NCI-H2227 (cell line): ENCODE data around the gene SRA1.
A peak's percentile ranks its signal among the peaks of the same experiment; 100 is the strongest.

Source experiments
- DNase-seq: peaks from one replicate; lab custom pipeline; 2025; ENCODE audit not compliant: unreplicated experiment; lab: John Stamatoyannopoulos, UW

Gene SRA1

DNA sequence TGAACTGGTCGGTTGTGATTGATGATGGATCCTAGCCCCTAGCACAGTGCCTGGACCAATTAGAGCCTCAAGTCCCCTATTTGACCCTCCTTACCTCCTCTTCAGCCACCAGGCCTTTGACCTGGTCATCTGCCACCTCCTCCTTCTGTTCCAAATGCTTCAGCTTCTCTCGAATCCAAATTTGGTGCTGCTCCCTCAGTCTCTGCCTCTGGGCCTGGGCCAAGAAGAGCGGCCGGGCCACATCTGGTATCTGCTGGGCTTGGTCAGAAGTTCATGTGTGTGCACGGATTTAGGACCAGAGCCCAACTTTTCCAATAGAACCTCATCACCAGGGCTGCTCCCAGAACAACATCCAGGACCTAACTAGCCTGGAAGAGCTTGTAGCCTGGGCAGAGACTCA lies 13.8 kb upstream of the SRA1 start:
- no peak for DNase-seq

DNA sequence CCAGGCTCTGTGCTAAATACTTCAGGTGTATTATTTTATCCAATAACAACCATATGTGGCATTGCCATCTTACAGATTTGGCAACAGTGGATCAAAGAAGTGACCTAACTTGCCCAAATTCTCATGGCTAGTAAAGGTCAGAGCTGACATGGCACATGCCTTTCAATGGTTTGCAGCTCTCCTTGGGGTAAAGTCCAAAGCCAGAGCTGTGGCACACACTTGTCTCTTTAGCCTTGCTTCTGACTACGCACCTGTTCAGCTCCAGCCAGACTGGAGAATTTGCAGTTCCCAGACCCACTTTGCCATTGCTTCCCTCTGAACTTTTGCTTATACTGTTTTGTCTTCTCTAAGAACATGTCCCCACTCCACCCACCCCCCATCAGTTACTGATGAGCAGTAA lies 13.2 kb upstream of the SRA1 start:
- DNase-seq = no peak

GRCh38 chr5:140570058-140570457 lies 12.8 kb upstream of the SRA1 start:
- DNase-seq = no peak

GRCh38 chr5:140569197-140569596 lies 11.9 kb upstream of the SRA1 start:
- no peak for DNase-seq

- no peak for DNase-seq
Observed at GRCh38 chr5:140568443-140569063, 11.3 kb upstream of the SRA1 start.

DNA sequence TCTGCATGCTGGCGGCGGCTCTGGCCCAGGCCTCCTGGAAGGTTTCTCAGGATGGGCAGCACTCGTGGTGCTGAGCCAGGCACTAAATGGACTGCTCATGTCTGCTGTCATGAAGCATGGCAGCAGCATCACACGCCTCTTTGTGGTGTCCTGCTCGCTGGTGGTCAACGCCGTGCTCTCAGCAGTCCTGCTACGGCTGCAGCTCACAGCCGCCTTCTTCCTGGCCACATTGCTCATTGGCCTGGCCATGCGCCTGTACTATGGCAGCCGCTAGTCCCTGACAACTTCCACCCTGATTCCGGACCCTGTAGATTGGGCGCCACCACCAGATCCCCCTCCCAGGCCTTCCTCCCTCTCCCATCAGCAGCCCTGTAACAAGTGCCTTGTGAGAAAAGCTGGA lies 10.6 kb upstream of the SRA1 start:
- no peak for DNase-seq

DNA sequence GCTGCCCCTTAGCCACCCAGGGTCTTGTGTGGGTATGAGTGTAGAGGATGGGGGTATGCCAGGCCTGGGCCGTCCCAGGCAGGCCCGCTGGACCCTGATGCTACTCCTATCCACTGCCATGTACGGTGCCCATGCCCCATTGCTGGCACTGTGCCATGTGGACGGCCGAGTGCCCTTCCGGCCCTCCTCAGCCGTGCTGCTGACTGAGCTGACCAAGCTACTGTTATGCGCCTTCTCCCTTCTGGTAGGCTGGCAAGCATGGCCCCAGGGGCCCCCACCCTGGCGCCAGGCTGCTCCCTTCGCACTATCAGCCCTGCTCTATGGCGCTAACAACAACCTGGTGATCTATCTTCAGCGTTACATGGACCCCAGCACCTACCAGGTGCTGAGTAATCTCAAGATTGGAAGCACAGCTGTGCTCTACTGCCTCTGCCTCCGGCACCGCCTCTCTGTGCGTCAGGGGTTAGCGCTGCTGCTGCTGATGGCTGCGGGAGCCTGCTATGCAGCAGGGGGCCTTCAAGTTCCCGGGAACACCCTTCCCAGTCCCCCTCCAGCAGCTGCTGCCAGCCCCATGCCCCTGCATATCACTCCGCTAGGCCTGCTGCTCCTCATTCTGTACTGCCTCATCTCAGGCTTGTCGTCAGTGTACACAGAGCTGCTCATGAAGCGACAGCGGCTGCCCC lies 10.0 kb upstream of the SRA1 start:
- DNase-seq = no peak

DNA sequence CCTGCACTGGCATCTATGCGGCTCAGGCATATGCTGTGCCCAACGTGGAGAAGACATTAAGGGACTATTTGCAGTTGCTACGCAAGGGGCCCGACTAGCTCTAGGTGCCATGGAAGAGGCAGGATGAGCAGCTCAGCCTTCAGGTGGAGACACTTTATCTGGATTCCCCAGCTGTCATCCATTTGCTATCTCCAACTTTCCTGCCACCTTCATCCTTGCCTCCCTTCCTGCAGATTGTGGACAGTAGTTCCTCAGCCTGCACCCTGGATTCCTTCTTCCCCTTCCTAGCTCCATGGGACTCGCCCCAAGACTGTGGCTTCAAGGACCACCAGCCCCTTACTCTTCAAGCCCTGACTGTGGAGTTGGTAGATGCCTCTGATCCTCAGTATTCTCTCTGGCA lies 9.4 kb upstream of the SRA1 start:
- DNase-seq = no peak

DNA sequence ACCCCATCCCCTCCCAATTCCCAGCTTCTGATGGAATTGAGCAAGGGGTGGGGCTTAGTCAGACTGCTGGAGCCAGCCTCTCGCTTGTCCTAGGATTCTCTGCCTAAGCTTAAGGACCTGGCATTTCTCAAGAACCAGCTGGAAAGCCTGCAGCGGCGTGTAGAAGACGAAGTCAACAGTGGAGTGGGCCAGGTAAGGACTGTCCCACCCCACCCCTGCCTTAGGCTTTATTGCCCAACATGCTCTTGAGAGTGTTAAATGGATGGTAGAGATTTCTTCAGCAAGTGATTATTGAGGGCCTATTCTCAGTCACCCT lies 8.5 kb upstream of the SRA1 start:
- DNase-seq = no peak

GRCh38 chr5:140565024-140565779 lies 7.9 kb upstream of the SRA1 start:
- no peak for DNase-seq

- peak; percentile 97 for DNase-seq
Observed at GRCh38 chr5:140564196-140565023, 7.1 kb upstream of the SRA1 start, which contains the start of the genes APBB3 and SLC35A4. TSS of gene APBB3 (minus strand) at chr5:140564598. CDS start at chr5:140564245, 353 bp downstream. TSS of gene SLC35A4 (plus strand) at chr5:140564828. CDS start at chr5:140567170, 2,342 bp downstream.

- DNase-seq = peak; percentile 26
Observed at GRCh38 chr5:140563596-140563995, 6.3 kb upstream of the SRA1 start.

- DNase-seq = no peak
Observed at GRCh38 chr5:140561753-140562523, 4.7 kb upstream of the SRA1 start.

DNA sequence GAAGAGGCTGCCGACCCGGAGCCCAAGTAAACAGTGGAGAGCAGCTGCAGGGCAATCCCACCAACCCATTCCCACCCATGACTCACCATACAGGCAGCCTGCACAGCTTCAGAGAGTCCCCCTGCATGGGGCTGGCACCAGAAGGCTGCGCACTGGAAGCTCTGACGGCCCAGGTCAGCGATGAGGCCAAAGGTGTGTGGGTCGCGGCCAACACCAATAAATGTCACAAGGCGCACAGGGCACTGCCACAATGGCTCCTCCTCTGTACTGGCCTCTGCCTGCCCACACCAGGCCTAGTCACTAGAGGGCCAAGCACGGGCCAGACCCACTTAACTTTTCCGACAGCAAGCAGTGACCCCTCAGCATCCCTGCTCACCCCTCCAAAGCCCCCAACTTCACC lies 3.0 kb upstream of the SRA1 start:
- DNase-seq = no peak

DNA sequence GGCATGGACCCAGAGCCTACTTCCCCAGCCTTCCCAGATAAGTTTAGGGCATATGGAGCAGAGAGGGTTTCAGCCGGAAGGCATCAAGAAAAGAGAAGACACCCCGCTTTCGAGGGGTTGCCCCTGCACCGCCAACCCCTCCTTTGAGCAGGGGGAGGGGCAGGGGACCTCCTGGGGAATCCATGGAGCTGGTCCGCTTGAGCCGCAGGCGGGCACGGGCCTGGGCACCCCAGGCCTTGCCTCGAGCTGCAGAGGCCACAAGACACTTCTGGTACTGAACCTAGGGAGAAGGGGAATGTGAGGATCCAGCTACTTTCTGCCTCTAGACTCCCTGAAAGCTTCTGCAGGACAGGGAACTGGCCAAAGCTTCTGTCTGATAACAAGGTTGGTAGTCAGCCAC lies 1.3 kb upstream of the SRA1 start:
- DNase-seq = no peak

GRCh38 chr5:140557965-140558364 lies 692 bp upstream of the SRA1 start:
- no peak for DNase-seq

DNA sequence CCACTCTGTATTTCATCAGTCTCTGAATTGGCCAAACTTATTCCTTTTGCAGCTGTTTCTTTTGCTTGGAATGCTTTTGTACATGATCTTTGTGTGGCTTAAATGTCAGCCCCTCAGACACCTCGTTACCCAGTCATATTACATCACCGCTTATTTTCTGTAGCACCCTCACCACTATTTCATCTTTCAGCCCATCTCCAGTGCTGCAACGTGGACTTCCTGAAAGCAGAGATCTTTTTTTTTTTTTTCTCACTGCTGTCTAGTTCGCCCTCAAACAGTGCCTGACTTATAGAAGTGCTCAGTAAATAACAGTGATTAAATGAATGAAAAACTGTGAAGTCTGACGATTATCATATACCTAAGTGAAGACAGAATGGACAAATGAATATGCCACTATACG lies 835 bp downstream of the SRA1 start:
- no peak for DNase-seq

- no peak for DNase-seq
Observed at GRCh38 chr5:140555747-140556312, 1.4 kb downstream of the SRA1 start.

- DNase-seq = no peak
Observed at GRCh38 chr5:140554454-140554853, 2.8 kb downstream of the SRA1 start.

GRCh38 chr5:140553657-140554056 lies 3.6 kb downstream of the SRA1 start:
- DNase-seq = no peak
